Activated naive CD4-positive, alpha-beta T cell treated with anti-CD3 and anti-CD28 coated beads, Interleukin-2, amount 50 U/mL, for 16 hours (primary cell): Measurements from ENCODE around the gene FGF22.

Source experiments
- DNase-seq: peaks from one replicate; pipeline ENCODE4 v3.0.0-alpha.2; 2020

FGF22 gene

GRCh38 chr19:644789-645188, 5.1 kb downstream of the FGF22 start:
- DNase-seq, result no peak

- DNase-seq, result no peak
These were observed 6.5 kb downstream of the FGF22 start for GRCh38 chr19:645912-646778.

GRCh38 chr19:646779-647565, 7.3 kb downstream of the FGF22 start:
- DNase-seq, result no peak

GRCh38 chr19:647566-648284, 8.0 kb downstream of the FGF22 start:
- no peak for DNase-seq

GRCh38 chr19:648305-648704, 8.6 kb downstream of the FGF22 start:
- DNase-seq, result no peak

GRCh38 chr19:648904-649801, 9.5 kb downstream of the FGF22 start:
- DNase-seq, result no peak

GRCh38 chr19:650121-650520, 10.4 kb downstream of the FGF22 start:
- no peak for DNase-seq

GRCh38 chr19:651114-651818, 11.6 kb downstream of the FGF22 start:
- DNase-seq, result no peak

GRCh38 chr19:651991-652390, 12.3 kb downstream of the FGF22 start:
- no peak for DNase-seq

GRCh38 chr19:652467-653389, 13.0 kb downstream of the FGF22 start:
- no peak for DNase-seq

- DNase-seq, result no peak
These were observed 13.7 kb downstream of the FGF22 start for GRCh38 chr19:653425-653824.

- no peak for DNase-seq
These were observed 16.0 kb downstream of the FGF22 start for GRCh38 chr19:655691-656090.

- peak; percentile 12 for DNase-seq
These were observed 17.3 kb downstream of the FGF22 start for GRCh38 chr19:656751-657559.

- DNase-seq, result no peak
These were observed 17.9 kb downstream of the FGF22 start for GRCh38 chr19:657611-658010.

- DNase-seq, result no peak
These were observed 18.6 kb downstream of the FGF22 start for GRCh38 chr19:658059-658839.

- no peak for DNase-seq
These were observed 19.5 kb downstream of the FGF22 start for GRCh38 chr19:658916-659839.

- peak; percentile 13 for DNase-seq
These were observed 21.2 kb downstream of the FGF22 start for GRCh38 chr19:660793-661426.
